NCI-H1105 (cell line): ENCODE data around the gene TMEM196.
"Not testable (repeated sequence)": the region's sequence is repeated elsewhere in the genome, so short reads cannot be mapped to it uniquely, and the experiment has no call there.

Source experiments
- DNase-seq: peaks from one replicate; lab custom pipeline; 2025; lab: John Stamatoyannopoulos, UW

The TMEM196 gene

GRCh38 chr7:19707240-19707639 lies 66.2 kb downstream of the TMEM196 start:
- no peak for DNase-seq

DNA sequence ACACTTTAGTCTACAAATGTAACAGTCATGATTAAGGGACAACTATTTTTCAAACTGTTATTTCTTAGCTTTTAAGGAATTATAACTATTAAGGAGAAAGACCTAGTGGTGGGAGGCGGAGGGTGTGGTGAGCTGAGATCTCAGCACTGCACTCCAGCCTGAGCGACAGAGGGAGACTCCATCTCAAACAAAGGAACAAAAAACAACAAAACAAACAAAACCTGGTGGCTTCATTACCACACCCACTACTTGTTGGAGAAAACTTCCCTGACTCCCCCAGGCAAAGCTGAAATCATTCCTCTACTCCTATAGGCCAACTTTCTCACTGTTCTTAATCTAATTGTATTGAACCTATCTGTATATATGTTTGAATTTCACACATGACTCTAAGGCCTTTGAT lies 67.8 kb downstream of the TMEM196 start:
- no peak for DNase-seq

- DNase-seq, result no peak
These were observed 71.9 kb downstream of the TMEM196 start for GRCh38 chr7:19701471-19701870.

DNA sequence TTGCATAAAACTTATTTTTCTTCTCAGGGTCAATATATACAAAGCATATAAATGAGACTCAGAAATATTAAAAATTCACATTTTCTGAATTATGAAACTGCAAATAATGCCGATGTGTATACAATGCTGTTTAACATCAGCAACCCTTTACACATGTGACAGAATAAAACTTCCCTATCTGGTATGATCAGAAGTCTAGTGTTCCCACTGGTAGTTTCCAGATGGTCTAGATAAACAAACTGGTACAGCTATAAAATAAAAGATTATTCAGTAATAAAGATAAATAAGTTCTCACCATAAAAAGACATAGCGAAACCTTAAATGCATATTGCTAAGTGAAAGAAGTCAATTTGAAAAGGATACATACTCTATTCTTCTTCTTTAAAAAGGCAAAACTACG lies 72.5 kb downstream of the TMEM196 start:
- DNase-seq, result no peak

- DNase-seq, result no peak
These were observed 75.1 kb downstream of the TMEM196 start for GRCh38 chr7:19698331-19698730.

- no peak for DNase-seq
These were observed 76.5 kb downstream of the TMEM196 start for GRCh38 chr7:19696926-19697325.

DNA sequence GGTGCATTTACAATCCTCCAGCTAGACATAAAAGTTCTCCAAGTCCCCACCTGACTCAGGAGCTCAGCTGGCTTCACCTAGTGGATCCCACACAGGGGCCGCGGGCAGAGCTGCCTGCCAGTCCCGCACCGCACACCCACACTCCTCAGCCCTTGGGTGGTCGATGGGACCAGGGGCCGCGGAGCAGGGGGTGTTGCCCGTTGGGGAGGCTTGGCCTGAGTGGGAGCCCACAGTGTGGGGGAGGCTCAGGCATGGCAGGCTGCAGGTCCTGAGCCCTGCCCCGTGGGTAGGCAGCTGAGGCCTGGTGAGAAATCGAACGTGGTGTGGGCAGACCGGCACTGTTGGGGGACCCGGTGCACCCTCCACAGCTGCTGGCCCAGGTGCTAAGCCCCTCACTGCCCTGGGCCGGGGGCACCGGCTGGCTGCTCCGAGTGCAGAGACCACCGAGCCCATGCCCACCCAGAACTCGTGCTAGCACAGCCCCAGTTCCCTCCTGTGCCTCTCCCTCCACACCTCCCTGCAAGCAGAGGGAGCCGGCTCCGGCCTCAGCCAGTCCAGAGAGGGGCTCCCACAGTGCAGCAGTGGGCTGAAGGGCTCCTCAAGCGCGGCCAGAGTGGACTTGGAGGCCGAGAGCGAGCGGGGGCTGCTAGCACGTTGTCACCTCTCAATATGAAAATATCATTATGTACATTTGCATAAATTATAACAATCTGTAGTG lies 81.1 kb downstream of the TMEM196 start:
- no peak for DNase-seq

- no peak for DNase-seq
These were observed 82.7 kb downstream of the TMEM196 start for GRCh38 chr7:19690736-19691135.

- not testable (repeated sequence) for DNase-seq
These were observed 84.3 kb downstream of the TMEM196 start for GRCh38 chr7:19689130-19689529.

DNA sequence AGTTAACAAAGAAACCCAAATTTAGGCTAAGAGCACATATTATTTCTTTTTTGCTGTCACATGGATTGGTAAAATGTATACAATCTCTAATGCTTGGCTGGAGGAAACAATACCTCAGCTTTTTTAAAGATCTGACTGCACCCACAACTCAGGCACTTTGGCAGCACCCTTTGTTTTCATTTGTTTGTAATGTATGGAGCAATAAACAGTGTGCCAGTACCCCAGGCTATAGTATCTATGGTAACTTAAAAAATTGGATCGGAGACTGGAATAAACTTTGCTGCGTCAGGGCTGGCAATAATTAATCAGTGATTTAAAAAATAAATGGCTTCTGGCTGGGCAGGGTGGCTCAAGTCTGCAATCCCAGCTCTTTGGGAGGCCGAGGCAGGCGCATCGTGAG lies 91.8 kb downstream of the TMEM196 start:
- DNase-seq, result no peak

- DNase-seq, result no peak
These were observed 96.2 kb downstream of the TMEM196 start for GRCh38 chr7:19677180-19677579.

DNA sequence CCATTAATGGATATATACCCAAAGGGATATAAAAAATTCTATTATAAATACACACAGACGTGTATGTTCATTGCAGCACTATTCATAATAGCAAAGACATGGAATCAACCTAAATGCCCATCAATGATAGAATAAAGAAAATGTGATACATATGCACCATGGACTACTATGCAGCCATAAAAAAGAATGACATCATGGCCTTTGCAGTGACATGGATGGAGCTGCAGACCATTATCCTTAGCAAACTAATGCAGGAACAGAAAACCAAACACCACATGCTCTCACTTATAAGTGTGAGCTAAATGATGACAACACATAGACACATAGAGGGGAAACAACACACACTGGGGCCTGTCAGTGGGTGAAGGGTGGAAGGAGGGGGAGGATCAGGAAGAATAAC lies 97.6 kb downstream of the TMEM196 start:
- no peak for DNase-seq

DNA sequence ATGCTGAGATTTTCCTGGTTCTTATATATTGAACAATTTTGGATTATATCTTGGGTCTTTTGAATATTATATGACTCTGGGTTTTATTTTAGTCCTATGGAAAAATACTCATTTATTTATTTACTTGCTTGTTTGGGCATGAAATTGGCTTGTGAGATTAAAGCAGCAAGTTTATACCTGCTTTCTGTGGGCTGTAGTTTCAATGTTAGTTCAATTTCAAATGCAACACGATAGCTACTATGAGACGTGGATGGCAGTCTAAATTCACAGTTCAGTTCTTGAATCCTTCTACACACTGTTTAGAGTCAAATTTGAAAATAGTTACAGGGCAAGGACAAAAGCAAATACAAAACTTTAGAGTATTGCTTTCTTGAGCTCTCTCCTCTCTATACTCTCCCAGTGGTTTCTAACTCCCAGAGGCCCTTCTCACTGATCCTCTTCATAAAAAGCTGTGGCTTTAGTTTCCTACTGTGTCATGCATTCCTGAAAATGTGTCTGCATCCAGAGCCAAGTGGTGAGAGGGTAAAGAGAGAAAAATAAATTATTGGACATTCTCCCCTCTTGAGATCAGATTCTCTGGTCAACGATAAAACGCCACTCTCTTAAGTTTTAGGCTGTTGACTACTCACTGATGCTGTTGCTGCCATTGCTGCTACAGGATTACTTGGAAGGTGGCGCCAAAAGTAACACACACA lies 99.0 kb downstream of the TMEM196 start:
- no peak for DNase-seq

DNA sequence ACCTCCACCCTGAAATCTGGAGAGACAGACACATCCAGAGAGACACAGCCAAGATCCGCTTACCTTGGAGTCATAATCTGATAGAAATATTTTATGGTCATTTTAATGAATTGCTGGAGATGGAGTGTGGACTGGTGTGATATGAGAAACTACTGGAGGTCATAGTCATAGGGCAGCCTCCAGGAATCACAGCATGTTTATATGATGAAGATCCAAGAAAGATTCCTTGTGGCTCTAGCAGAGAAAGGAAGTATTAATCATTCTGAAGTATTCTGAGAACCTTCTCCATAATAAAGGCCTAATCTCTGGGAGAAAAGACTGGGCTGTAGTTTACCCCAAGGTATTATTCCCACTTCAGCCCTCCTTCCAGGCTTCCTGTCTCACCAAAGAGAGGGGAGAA lies 102.6 kb downstream of the TMEM196 start:
- no peak for DNase-seq
